Choroid plexus epithelial cell (primary cell): Measurements from ENCODE around the gene NACC2.
A peak's percentile ranks its signal among the peaks of the same experiment; 100 is the strongest.
"Not testable (repeated sequence)": the region's sequence is repeated elsewhere in the genome, so short reads cannot be mapped to it uniquely, and the experiment has no call there.

ENCODE experiments used
- DNase-seq: peaks from one replicate; pipeline ENCODE4 v3.0.0-alpha.2; 2010; ENCODE audit warnings: low read depth
- H3K4me3 ChIP-seq: 2 replicates; pipeline ENCODE4 v1.5.1; 2011; ENCODE audit warnings: low read depth, mild to moderate bottlenecking, control low read depth, low read length, moderate library complexity
- CTCF ChIP-seq: conservative IDR thresholded peaks from 2 replicates; pipeline ENCODE4 v1.5.1; 2011; ENCODE audit warnings: low read depth, mild to moderate bottlenecking, control low read depth, inconsistent platforms, low read length, moderate library complexity

The NACC2 gene

GRCh38 chr9:135970128-135970815 lies 124.8 kb downstream of the NACC2 start:
- H3K4me3 ChIP-seq = no peak overlapping the region
- DNase-seq = no peak
- no peak for TF ChIP-seq CTCF

GRCh38 chr9:135969064-135969683 lies 125.9 kb downstream of the NACC2 start:
- no peak for TF ChIP-seq CTCF
- DNase-seq = no peak
- no peak overlapping the region for H3K4me3 ChIP-seq

GRCh38 chr9:135968601-135969000 lies 126.5 kb downstream of the NACC2 start:
- no peak for DNase-seq
- no peak for TF ChIP-seq CTCF
- H3K4me3 ChIP-seq = no peak overlapping the region

- peak; percentile 11 for DNase-seq
- no peak for TF ChIP-seq CTCF
- no peak overlapping the region for H3K4me3 ChIP-seq
These were observed 127.0 kb downstream of the NACC2 start for GRCh38 chr9:135968083-135968476.

- H3K4me3 ChIP-seq, DNase-seq: not testable (repeated sequence)
These were observed 128.2 kb downstream of the NACC2 start for GRCh38 chr9:135966916-135967260.

- no peak for TF ChIP-seq CTCF
- H3K4me3 ChIP-seq = no peak overlapping the region
- DNase-seq = no peak
These were observed 129.8 kb downstream of the NACC2 start for GRCh38 chr9:135965124-135965756.

- no peak overlapping the region for H3K4me3 ChIP-seq
- TF ChIP-seq CTCF = no peak
- DNase-seq = no peak
These were observed 131.2 kb downstream of the NACC2 start for GRCh38 chr9:135963938-135964337.
